Measurements from ENCODE around the gene KNDC1.

DNA sequence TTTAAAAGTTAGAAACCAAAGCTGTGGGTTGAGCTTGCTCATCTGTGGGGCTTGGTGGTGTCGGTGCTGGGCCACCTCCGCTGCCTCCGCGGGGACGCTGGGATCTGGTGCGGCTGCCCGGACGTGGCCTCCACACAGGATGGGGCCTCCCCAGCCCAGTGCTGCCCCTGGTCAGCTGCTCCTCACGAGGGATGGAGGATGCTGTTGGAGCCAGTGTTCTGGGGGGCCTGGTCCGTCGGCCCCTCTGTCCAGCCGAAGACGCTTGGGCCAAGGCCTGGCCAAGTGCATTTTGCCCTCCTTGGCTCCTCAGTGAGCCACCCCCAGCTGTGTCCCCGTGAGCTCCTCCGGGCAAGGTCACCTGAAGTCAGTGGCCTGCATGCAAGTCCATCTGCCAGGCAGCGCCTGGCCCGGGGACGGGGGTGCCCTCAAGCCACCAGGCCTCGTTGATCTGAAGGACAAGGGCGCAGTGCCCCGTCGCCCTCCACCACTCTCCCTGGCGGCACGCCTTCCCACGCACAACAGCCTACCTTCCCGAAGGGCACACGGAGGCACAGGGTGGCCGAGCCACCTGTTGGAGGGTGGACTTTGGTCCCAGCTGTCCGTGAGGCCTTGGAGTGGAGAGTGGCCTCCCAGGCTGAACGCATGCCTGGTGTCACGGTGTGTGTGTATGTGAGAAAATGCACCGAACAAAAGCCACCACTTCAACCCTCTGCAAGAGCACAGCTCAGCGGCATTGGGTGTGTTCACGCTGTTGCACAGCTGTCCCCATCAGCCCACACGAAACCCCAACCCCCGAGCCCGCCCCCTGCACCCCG lies 27.3 kb downstream of the KNDC1 start:
- no peak for TF ChIP-seq POLR2A (IDR thresholded peaks at IDR 0.05)
- TF ChIP-seq, protein P1, sequence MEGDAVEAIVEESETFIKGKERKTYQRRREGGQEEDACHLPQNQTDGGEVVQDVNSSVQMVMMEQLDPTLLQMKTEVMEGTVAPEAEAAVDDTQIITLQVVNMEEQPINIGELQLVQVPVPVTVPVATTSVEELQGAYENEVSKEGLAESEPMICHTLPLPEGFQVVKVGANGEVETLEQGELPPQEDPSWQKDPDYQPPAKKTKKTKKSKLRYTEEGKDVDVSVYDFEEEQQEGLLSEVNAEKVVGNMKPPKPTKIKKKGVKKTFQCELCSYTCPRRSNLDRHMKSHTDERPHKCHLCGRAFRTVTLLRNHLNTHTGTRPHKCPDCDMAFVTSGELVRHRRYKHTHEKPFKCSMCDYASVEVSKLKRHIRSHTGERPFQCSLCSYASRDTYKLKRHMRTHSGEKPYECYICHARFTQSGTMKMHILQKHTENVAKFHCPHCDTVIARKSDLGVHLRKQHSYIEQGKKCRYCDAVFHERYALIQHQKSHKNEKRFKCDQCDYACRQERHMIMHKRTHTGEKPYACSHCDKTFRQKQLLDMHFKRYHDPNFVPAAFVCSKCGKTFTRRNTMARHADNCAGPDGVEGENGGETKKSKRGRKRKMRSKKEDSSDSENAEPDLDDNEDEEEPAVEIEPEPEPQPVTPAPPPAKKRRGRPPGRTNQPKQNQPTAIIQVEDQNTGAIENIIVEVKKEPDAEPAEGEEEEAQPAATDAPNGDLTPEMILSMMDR (IDR thresholded peaks at IDR 0.05 in 8 of 11, conservative IDR thresholded peaks at IDR 0.05 in 3 of 11): no peak
